ENCODE measurements around the gene PFN3.
A peak's percentile ranks its signal among the peaks of the same experiment; 100 is the strongest.

Gene PFN3

GRCh38 chr5:177366528-177367322 is 33.7 kb downstream of the PFN3 start:
- peaks cover 12% of the 10 kb centered on the region for H3K4me1 ChIP-seq

GRCh38 chr5:177365845-177366527 is 34.5 kb downstream of the PFN3 start:
- Histone ChIP-seq H3K4me3 (ENCODE audit: low read depth, low read length) (peak overlapping the region; percentile 58), H3K27ac (peak overlapping the region; percentile 82), H2AFZ (peak overlapping the region; percentile 64), H3K9me3 (ENCODE audit: control insufficient read depth, low read length) (no peaks in the 10 kb centered on the region), H3K79me2 (no peaks in the 10 kb centered on the region), H3K4me1 (peaks cover 12% of the 10 kb centered on the region), H3K4me2 (ENCODE audit: low read length) (peak overlapping the region; percentile 90), H3K36me3 (ENCODE audit: control insufficient read depth, insufficient read depth, low read length) (no peaks in the 10 kb centered on the region), H3K9ac (no peak overlapping the region), H3K27me3 (ENCODE audit: control insufficient read depth, insufficient read depth, low read length) (no peaks in the 10 kb centered on the region)
- TF ChIP-seq CTCF (IDR thresholded peaks at IDR 0.05) = no peak

More at GRCh38 chr5:177366528-177367322, 33.7 kb downstream of the PFN3 start:
- H3K4me2 ChIP-seq (ENCODE audit: low read length) = peak overlapping the region; percentile 90
- H3K27ac ChIP-seq = peak overlapping the region; percentile 82
- H3K36me3 ChIP-seq (ENCODE audit: control insufficient read depth, insufficient read depth, low read length) = no peaks in the 10 kb centered on the region
- H3K4me3 ChIP-seq (ENCODE audit: low read depth, low read length) = peak overlapping the region; percentile 58
- no peaks in the 10 kb centered on the region for H3K9me3 ChIP-seq (ENCODE audit: control insufficient read depth, low read length)
- no peak for TF ChIP-seq CTCF (IDR thresholded peaks at IDR 0.05)
- peak overlapping the region; percentile 64 for H2AFZ ChIP-seq
- H3K79me2 ChIP-seq = no peaks in the 10 kb centered on the region
- no peaks in the 10 kb centered on the region for H3K27me3 ChIP-seq (ENCODE audit: control insufficient read depth, insufficient read depth, low read length)
- no peak overlapping the region for H3K9ac ChIP-seq

- Histone ChIP-seq H3K4me2 (ENCODE audit: low read length) (no peak overlapping the region), H3K36me3 (ENCODE audit: control insufficient read depth, insufficient read depth, low read length) (no peaks in the 10 kb centered on the region), H3K4me3 (ENCODE audit: low read depth, low read length) (no peak overlapping the region), H3K9ac (no peak overlapping the region), H3K27me3 (ENCODE audit: control insufficient read depth, insufficient read depth, low read length) (no peaks in the 10 kb centered on the region), H3K79me2 (no peaks in the 10 kb centered on the region), H3K4me1 (peaks cover 12% of the 10 kb centered on the region), H3K9me3 (ENCODE audit: control insufficient read depth, low read length) (no peaks in the 10 kb centered on the region), H3K27ac (no peak overlapping the region), H2AFZ (no peak overlapping the region)
- TF ChIP-seq CTCF (IDR thresholded peaks at IDR 0.05) = no peak
Observed at GRCh38 chr5:177364159-177364962, 36.1 kb downstream of the PFN3 start.

- TF ChIP-seq CTCF (IDR thresholded peaks at IDR 0.05) = no peak
- peak overlapping the region; percentile 55 for H3K4me3 ChIP-seq (ENCODE audit: low read depth, low read length)
- H3K9ac ChIP-seq = no peak overlapping the region
- H3K4me2 ChIP-seq (ENCODE audit: low read length) = peak overlapping the region; percentile 78
- no peaks in the 10 kb centered on the region for H3K36me3 ChIP-seq (ENCODE audit: control insufficient read depth, insufficient read depth, low read length)
- H3K9me3 ChIP-seq (ENCODE audit: control insufficient read depth, low read length) = no peaks in the 10 kb centered on the region
- H2AFZ ChIP-seq = peak overlapping the region; percentile 96
- H3K27me3 ChIP-seq (ENCODE audit: control insufficient read depth, insufficient read depth, low read length) = no peaks in the 10 kb centered on the region
- peaks cover 12% of the 10 kb centered on the region for H3K4me1 ChIP-seq
- no peak overlapping the region for H3K27ac ChIP-seq
- no peaks in the 10 kb centered on the region for H3K79me2 ChIP-seq
Observed at GRCh38 chr5:177363565-177363964, 36.9 kb downstream of the PFN3 start.

Measured in parathyroid adenoma (tissue), 2 donors.